HG02973 (cell line): ENCODE results near the gene TPRN.

ENCODE experiments used
- ATAC-seq: cut with Tn5 transposase; IDR thresholded peaks from one replicate; pipeline ENCODE4 v1.9.1; 2021; ENCODE audit warnings: moderate library complexity; ENCODE audit not compliant: unreplicated experiment

The TPRN gene

GRCh38 chr9:137162505-137163364 is 37.8 kb downstream of the TPRN start:
- no peak for ATAC-seq

GRCh38 chr9:137161558-137162486 is 38.7 kb downstream of the TPRN start:
- ATAC-seq, result no peak

- ATAC-seq, result no peak
Measured at GRCh38 chr9:137160716-137161557, 39.6 kb downstream of the TPRN start.

- no peak for ATAC-seq
Measured at GRCh38 chr9:137160054-137160425, 40.5 kb downstream of the TPRN start.

- ATAC-seq, result no peak
Measured at GRCh38 chr9:137159105-137160053, 41.2 kb downstream of the TPRN start.

- ATAC-seq, result no peak
Measured at GRCh38 chr9:137158625-137159024, 41.9 kb downstream of the TPRN start.

GRCh38 chr9:137157618-137158415 is 42.7 kb downstream of the TPRN start:
- no peak for ATAC-seq

- no peak for ATAC-seq
Measured at GRCh38 chr9:137156567-137157375, 43.8 kb downstream of the TPRN start.

- no peak for ATAC-seq
Measured at GRCh38 chr9:137152844-137153405, 47.6 kb downstream of the TPRN start.

GRCh38 chr9:137150617-137151457 is 49.7 kb downstream of the TPRN start:
- ATAC-seq, result peak; percentile 38

- ATAC-seq, result peak; percentile 8
Measured at GRCh38 chr9:137149942-137150616, 50.5 kb downstream of the TPRN start.

- ATAC-seq, result no peak
Measured at GRCh38 chr9:137149363-137149762, 51.2 kb downstream of the TPRN start.

- no peak for ATAC-seq
Measured at GRCh38 chr9:137148661-137149060, 51.9 kb downstream of the TPRN start.

GRCh38 chr9:137148242-137148641 is 52.3 kb downstream of the TPRN start:
- ATAC-seq, result no peak

GRCh38 chr9:137147793-137148160 is 52.8 kb downstream of the TPRN start:
- no peak for ATAC-seq

- no peak for ATAC-seq
Measured at GRCh38 chr9:137147091-137147792, 53.3 kb downstream of the TPRN start.
